ENCODE measurements around the gene SPSB4.

SPSB4 gene

GRCh38 chr3:141148169-141148568, 97.0 kb downstream of the SPSB4 start:
- H2BK12ac ChIP-seq (ENCODE audit: low read length in 2 of 2) = no peak overlapping the region
- H3K18ac ChIP-seq (ENCODE audit: low read depth in 1 of 2, low read length in 2 of 2) = no peak overlapping the region
- H2AK5ac ChIP-seq (ENCODE audit: low read length, severe bottlenecking) = no peak overlapping the region
- DNase-seq = no peak
- H3K27ac ChIP-seq (ENCODE audit: low read length, poor library complexity, severe bottlenecking) = no peak overlapping the region
- H2BK15ac ChIP-seq (ENCODE audit: low read depth, poor library complexity, severe bottlenecking) = no peak overlapping the region
- peaks cover 4 to 6% of the 10 kb centered on the region in 2 experiments for H3K27me3 ChIP-seq (ENCODE audit: control insufficient read depth in 1 of 2, insufficient read depth in 1 of 2, low read length in 2 of 2)
- no peaks in the 10 kb centered on the region for H3K36me3 ChIP-seq (ENCODE audit: control insufficient read depth in 1 of 2, insufficient read depth in 2 of 2, low read depth in 1 of 2, low read length in 2 of 2)
- no peak overlapping the region for H2AFZ ChIP-seq (ENCODE audit: low read depth, low read length)
- no peak overlapping the region for H3K4me3 ChIP-seq (ENCODE audit: insufficient read depth in 1 of 2, low read depth in 1 of 2, low read length in 2 of 2)
- H3K9me3 ChIP-seq (ENCODE audit: control insufficient read depth, low read length) = peaks cover 11% of the 10 kb centered on the region
- no peaks in the 10 kb centered on the region for H3K79me1 ChIP-seq (replicated peaks; ENCODE audit: low read length, poor library complexity, severe bottlenecking)
- H3K4me1 ChIP-seq (ENCODE audit: control insufficient read depth, insufficient read depth, low read depth, low read length) = no peaks in the 10 kb centered on the region
- H3K14ac ChIP-seq (ENCODE audit: low read length in 2 of 2) = no peak overlapping the region
- H2BK5ac ChIP-seq (ENCODE audit: low read depth, low read length, poor library complexity, severe bottlenecking) = no peak overlapping the region
- H4K91ac ChIP-seq (ENCODE audit: low read length) = no peak overlapping the region
- H3K23ac ChIP-seq (ENCODE audit: low read length in 2 of 2) = no peak overlapping the region
- H2BK120ac ChIP-seq (ENCODE audit: low read depth, low read length) = no peak overlapping the region
- 85% methylated on average over 5 of the region's 6 CpGs for WGBS
- H3K4me2 ChIP-seq (ENCODE audit: low read length, poor library complexity, severe bottlenecking) = no peak overlapping the region
- no peak overlapping the region for H3K9ac ChIP-seq (ENCODE audit: low read length)
- no peak overlapping the region for H4K8ac ChIP-seq (ENCODE audit: low read length)
- H3K4ac ChIP-seq (ENCODE audit: low read depth in 1 of 2, low read length in 2 of 2) = no peak overlapping the region

GRCh38 chr3:141148770-141149169, 97.6 kb downstream of the SPSB4 start:
- Histone ChIP-seq H3K27me3 (ENCODE audit: control insufficient read depth in 1 of 2, insufficient read depth in 1 of 2, low read length in 2 of 2) (peaks cover 6 to 7% of the 10 kb centered on the region in 2 experiments), H3K27ac (ENCODE audit: low read length, poor library complexity, severe bottlenecking) (no peak overlapping the region), H2BK120ac (ENCODE audit: low read depth, low read length) (no peak overlapping the region), H3K18ac (ENCODE audit: low read depth in 1 of 2, low read length in 2 of 2) (no peak overlapping the region), H3K23ac (ENCODE audit: low read length in 2 of 2) (no peak overlapping the region), H2BK15ac (ENCODE audit: low read depth, poor library complexity, severe bottlenecking) (no peak overlapping the region), H2BK5ac (ENCODE audit: low read depth, low read length, poor library complexity, severe bottlenecking) (no peak overlapping the region), H3K14ac (ENCODE audit: low read length in 2 of 2) (no peak overlapping the region), H2AFZ (ENCODE audit: low read depth, low read length) (no peak overlapping the region), H3K4me3 (ENCODE audit: insufficient read depth in 1 of 2, low read depth in 1 of 2, low read length in 2 of 2) (no peak overlapping the region), H2BK12ac (ENCODE audit: low read length in 2 of 2) (no peak overlapping the region), H4K8ac (ENCODE audit: low read length) (no peak overlapping the region), H3K36me3 (ENCODE audit: control insufficient read depth in 1 of 2, insufficient read depth in 2 of 2, low read depth in 1 of 2, low read length in 2 of 2) (no peaks in the 10 kb centered on the region), H2AK5ac (ENCODE audit: low read length, severe bottlenecking) (no peak overlapping the region), H3K79me1 (replicated peaks; ENCODE audit: low read length, poor library complexity, severe bottlenecking) (no peaks in the 10 kb centered on the region), H3K9me3 (ENCODE audit: control insufficient read depth, low read length) (peaks cover 11% of the 10 kb centered on the region), H3K4me1 (ENCODE audit: control insufficient read depth, insufficient read depth, low read depth, low read length) (no peaks in the 10 kb centered on the region), H3K9ac (ENCODE audit: low read length) (no peak overlapping the region), H4K91ac (ENCODE audit: low read length) (no peak overlapping the region), H3K4me2 (ENCODE audit: low read length, poor library complexity, severe bottlenecking) (no peak overlapping the region), H3K4ac (ENCODE audit: low read depth in 1 of 2, low read length in 2 of 2) (no peak overlapping the region)
- WGBS = 85% methylated on average over 2 of the region's 2 CpGs
- DNase-seq = no peak

- WGBS = 73% methylated on average over 11 of the region's 12 CpGs
- H2BK5ac ChIP-seq (ENCODE audit: low read depth, low read length, poor library complexity, severe bottlenecking) = no peak overlapping the region
Measured at GRCh38 chr3:141150081-141150830, 99.1 kb downstream of the SPSB4 start.

GRCh38 chr3:141150931-141151330, 99.8 kb downstream of the SPSB4 start:
- 100% methylated on average over 2 of the region's 2 CpGs for WGBS
- H4K8ac ChIP-seq (ENCODE audit: low read length) = no peak overlapping the region
- no peaks in the 10 kb centered on the region for H3K4me1 ChIP-seq (ENCODE audit: control insufficient read depth, insufficient read depth, low read depth, low read length)
- H2BK12ac ChIP-seq (ENCODE audit: low read length in 2 of 2) = no peak overlapping the region
- H3K23ac ChIP-seq (ENCODE audit: low read length in 2 of 2) = no peak overlapping the region
- peaks cover 6 to 10% of the 10 kb centered on the region in 2 experiments for H3K27me3 ChIP-seq (ENCODE audit: control insufficient read depth in 1 of 2, insufficient read depth in 1 of 2, low read length in 2 of 2)
- no peaks in the 10 kb centered on the region for H3K9me3 ChIP-seq (ENCODE audit: control insufficient read depth, low read length)
- DNase-seq = no peak
- H3K27ac ChIP-seq (ENCODE audit: low read length, poor library complexity, severe bottlenecking) = no peak overlapping the region
- no peak overlapping the region for H2AK5ac ChIP-seq (ENCODE audit: low read length, severe bottlenecking)
- no peak overlapping the region for H3K9ac ChIP-seq (ENCODE audit: low read length)
- H4K91ac ChIP-seq (ENCODE audit: low read length) = no peak overlapping the region
- no peaks in the 10 kb centered on the region for H3K36me3 ChIP-seq (ENCODE audit: control insufficient read depth in 1 of 2, insufficient read depth in 2 of 2, low read depth in 1 of 2, low read length in 2 of 2)
- no peak overlapping the region for H3K14ac ChIP-seq (ENCODE audit: low read length in 2 of 2)
- no peak overlapping the region for H2BK120ac ChIP-seq (ENCODE audit: low read depth, low read length)
- no peaks in the 10 kb centered on the region for H3K79me1 ChIP-seq (replicated peaks; ENCODE audit: low read length, poor library complexity, severe bottlenecking)
- no peak overlapping the region for H3K18ac ChIP-seq (ENCODE audit: low read depth in 1 of 2, low read length in 2 of 2)
- H2AFZ ChIP-seq (ENCODE audit: low read depth, low read length) = no peak overlapping the region
- no peak overlapping the region for H2BK15ac ChIP-seq (ENCODE audit: low read depth, poor library complexity, severe bottlenecking)
- no peak overlapping the region for H3K4ac ChIP-seq (ENCODE audit: low read depth in 1 of 2, low read length in 2 of 2)
- no peak overlapping the region for H3K4me2 ChIP-seq (ENCODE audit: low read length, poor library complexity, severe bottlenecking)
- H3K4me3 ChIP-seq (ENCODE audit: insufficient read depth in 1 of 2, low read depth in 1 of 2, low read length in 2 of 2) = no peak overlapping the region
- H2BK5ac ChIP-seq (ENCODE audit: low read depth, low read length, poor library complexity, severe bottlenecking) = no peak overlapping the region

More at GRCh38 chr3:141150081-141150830, 99.1 kb downstream of the SPSB4 start:
- H3K4me1 ChIP-seq (ENCODE audit: control insufficient read depth, insufficient read depth, low read depth, low read length) = no peaks in the 10 kb centered on the region
- H2BK120ac ChIP-seq (ENCODE audit: low read depth, low read length) = no peak overlapping the region
- no peak overlapping the region for H3K4me2 ChIP-seq (ENCODE audit: low read length, poor library complexity, severe bottlenecking)
- H3K27me3 ChIP-seq (ENCODE audit: control insufficient read depth in 1 of 2, insufficient read depth in 1 of 2, low read length in 2 of 2) = peaks cover 6 to 10% of the 10 kb centered on the region in 2 experiments
- no peak overlapping the region for H2BK12ac ChIP-seq (ENCODE audit: low read length in 2 of 2)
- H3K27ac ChIP-seq (ENCODE audit: low read length, poor library complexity, severe bottlenecking) = no peak overlapping the region
- H3K79me1 ChIP-seq (replicated peaks; ENCODE audit: low read length, poor library complexity, severe bottlenecking) = no peaks in the 10 kb centered on the region
- H4K8ac ChIP-seq (ENCODE audit: low read length) = no peak overlapping the region
- H3K9me3 ChIP-seq (ENCODE audit: control insufficient read depth, low read length) = no peaks in the 10 kb centered on the region
- no peak overlapping the region for H2AK5ac ChIP-seq (ENCODE audit: low read length, severe bottlenecking)
- DNase-seq = no peak
- no peak overlapping the region for H3K23ac ChIP-seq (ENCODE audit: low read length in 2 of 2)
- no peak overlapping the region for H3K4ac ChIP-seq (ENCODE audit: low read depth in 1 of 2, low read length in 2 of 2)
- no peak overlapping the region for H2AFZ ChIP-seq (ENCODE audit: low read depth, low read length)
- H3K36me3 ChIP-seq (ENCODE audit: control insufficient read depth in 1 of 2, insufficient read depth in 2 of 2, low read depth in 1 of 2, low read length in 2 of 2) = no peaks in the 10 kb centered on the region
- no peak overlapping the region for H3K9ac ChIP-seq (ENCODE audit: low read length)
- H3K4me3 ChIP-seq (ENCODE audit: insufficient read depth in 1 of 2, low read depth in 1 of 2, low read length in 2 of 2) = no peak overlapping the region
- H3K14ac ChIP-seq (ENCODE audit: low read length in 2 of 2) = no peak overlapping the region
- H2BK15ac ChIP-seq (ENCODE audit: low read depth, poor library complexity, severe bottlenecking) = no peak overlapping the region
- no peak overlapping the region for H3K18ac ChIP-seq (ENCODE audit: low read depth in 1 of 2, low read length in 2 of 2)
- H4K91ac ChIP-seq (ENCODE audit: low read length) = no peak overlapping the region
